Fibroblast of skin of right biceps (primary cell): Measurements from ENCODE around the gene NIPBL.
"Not testable (repeated sequence)": the region's sequence is repeated elsewhere in the genome, so short reads cannot be mapped to it uniquely, and the experiment has no call there.

Source experiments
- DNase-seq: peaks from one replicate; pipeline ENCODE4 v3.0.0-alpha.2; 2013

NIPBL gene

DNA sequence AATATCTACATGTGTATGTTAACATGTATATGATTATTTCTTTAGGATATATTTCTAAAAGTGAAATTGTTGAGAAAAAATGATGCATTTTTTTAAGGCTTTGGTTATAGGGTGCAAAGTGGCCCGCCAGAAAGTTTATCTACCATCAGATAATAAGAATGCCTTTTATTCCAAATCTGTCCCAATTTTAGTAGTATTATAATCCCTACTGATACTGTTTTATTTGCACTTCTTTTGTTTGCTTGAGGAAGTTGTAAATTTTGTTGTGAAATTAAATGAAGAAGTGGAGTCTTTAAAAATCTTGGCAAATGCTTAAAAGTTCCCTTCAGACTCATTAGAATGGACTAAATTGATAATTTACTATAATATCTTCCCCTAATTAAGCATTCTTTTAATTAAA lies 73.0 kb downstream of the NIPBL start:
- DNase-seq = no peak

DNA sequence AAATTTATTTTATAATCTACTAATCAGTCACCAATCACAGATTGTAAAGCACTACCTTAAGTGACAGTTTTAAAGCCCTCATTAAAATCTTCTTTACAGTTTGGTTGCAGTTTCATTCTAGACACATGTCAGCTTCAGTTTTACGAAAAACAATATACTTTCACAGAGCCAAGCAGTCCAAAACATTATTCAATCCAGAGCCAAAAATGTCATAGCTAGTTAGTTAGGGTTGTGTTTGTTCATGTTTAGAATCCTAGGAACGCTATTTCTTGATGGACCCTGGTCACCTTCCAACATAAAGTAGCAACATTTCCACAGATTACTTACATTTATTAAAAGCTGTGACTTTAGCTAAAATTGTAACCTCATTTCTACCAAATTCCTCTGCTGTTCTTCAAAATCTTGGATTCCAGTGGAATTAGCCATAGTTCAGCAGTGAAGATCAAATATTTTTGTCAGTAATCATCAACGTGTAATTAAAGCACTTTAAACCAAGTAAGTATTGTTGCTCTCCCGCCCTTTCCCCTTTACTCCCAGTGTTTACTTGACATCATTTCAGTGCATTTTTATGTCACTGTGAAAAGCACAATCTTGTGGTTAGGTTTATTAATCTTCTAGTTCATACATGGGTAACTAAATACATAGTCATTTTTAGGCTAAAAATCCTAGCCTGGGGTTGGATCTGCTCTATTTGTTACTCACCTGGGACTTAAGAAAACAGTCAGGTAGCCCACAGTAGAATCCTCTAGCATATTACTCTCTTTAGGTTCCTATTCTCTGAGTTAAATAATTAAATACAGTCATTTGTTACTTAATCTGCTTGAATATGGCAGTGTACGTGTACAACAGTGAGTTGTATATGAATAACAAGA lies 74.3 kb downstream of the NIPBL start:
- DNase-seq = peak; percentile 86

DNA sequence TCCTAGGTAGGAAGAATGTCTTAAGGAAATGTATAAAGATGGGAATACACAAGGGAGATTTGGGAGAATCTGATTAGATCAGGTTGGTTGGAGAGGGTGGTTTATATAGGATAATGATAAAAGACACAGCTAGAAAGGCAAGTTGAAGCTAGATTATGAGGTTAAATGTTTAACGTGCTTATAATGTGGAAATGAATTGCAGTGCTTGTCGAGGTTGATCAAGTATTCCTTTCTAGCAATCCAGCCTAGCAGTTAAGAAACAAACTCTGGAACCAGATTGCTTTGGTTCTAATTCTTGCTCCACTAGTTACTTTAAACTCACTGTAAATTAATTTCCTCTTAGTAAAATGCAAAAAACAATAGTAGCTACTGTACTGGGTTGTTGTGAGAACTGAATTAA lies 76.5 kb downstream of the NIPBL start:
- no peak for DNase-seq

DNA sequence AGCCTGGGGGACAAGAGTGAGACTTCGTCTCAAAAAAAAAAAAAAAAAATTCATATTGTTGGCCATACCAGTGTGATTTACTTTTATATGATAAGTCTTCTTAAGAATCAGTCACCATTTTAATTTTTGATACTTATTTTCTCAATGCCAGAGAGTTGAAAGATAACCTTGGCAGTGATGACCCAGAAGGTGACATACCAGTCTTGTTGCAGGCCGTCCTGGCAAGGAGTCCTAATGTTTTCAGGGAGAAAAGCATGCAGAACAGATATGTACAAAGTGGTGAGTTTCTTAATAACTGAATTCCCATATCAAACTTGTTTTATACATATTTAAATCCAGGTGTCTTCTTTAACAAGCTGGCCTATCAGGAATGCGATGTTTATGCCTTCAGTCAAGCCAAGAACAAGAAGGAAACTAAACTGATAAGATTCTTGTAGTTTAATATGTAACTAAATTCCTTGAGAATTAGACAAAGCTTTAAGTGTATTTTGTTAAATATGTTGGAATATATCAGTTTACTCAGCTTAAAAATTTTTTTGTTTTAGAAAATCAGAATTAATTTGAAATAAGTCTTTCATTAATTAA lies 81.5 kb downstream of the NIPBL start:
- no peak for DNase-seq

DNA sequence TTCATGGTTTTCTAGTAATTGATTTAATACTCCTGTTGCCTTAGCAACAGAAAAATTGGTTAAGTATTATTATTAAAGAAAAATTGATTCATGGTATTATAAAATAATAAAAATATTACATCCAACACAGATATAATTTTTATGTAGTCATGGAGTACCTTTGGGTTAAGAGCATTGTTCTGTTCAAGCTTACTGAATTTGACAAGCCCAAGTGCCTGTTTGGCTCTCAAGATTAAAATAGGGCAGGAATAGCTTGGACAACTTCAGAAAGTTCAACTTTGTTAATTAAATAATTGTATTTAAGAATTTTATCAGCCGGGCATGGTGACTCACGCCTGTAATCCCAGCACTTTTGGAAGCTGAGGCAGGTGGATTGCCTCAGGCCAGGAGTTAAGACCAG lies 82.0 kb downstream of the NIPBL start:
- DNase-seq = no peak

DNA sequence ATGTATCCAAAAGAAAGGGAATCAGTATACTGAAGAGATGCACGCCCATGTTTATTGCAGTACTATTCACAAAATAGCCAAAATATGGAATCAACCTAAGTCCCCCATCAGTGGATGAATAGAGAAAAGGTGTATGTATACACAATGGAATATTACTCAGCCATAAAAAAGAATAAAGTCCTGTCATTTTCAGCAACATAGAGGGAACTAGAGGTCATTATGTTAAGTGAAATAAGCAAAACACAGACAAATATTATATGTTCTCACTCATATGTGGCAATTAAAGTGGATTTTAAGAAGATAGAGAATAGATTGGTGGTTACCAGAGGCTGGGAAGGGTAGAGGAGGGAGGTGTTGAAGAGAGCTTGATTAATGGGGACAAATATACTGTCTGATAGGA lies 88.6 kb downstream of the NIPBL start:
- no peak for DNase-seq

DNA sequence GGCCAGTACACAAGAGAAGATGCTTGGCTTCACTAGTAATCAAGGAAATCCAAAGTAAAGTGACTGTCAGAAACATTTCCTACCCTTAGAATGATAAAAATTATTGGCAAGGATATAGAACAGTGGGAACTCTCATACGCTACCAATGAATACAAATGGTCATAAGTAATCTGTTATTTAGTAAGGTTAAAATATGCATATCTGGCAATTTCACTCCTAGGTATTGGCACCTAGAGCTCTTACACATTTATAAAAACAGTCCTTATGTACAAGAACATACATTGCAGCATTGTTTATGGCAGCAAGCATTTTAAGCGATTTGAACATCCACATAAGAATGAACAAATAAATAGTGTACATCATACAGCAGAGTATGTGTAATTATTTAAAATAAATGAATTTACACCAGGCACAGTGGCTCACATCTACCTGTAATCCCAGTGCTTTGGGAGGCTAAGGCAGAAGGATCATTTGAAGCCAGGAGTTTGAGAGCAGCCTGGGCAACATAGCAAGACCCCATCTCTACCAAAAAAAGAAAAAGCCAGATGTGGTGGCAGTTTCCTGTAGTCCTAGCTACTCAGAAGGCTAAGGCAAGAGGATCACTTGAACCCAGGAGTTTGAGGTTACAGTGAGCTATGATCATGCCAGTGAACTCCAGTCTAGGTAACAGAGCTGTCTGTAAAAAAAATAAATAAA lies 93.3 kb downstream of the NIPBL start:
- no peak for DNase-seq

DNA sequence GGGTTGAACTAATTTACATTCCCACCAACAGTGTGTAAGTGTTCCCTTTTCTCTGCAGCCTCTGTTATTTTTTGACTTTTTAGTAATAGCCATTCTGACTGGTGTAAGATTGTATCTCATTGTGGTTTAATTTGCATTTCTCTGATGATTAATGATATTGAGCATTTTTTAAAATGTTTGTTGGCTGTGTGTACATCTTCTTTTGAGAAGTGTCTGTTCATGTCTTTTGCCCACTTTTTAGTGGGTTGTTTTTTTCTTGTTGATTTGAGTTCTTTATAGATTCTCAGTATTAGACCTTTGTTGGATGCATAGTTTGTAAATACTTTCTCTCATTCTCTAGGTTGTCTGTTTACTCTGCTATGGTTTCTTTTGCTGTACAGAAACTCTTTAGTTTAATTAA lies 101.6 kb downstream of the NIPBL start:
- no peak for DNase-seq

DNA sequence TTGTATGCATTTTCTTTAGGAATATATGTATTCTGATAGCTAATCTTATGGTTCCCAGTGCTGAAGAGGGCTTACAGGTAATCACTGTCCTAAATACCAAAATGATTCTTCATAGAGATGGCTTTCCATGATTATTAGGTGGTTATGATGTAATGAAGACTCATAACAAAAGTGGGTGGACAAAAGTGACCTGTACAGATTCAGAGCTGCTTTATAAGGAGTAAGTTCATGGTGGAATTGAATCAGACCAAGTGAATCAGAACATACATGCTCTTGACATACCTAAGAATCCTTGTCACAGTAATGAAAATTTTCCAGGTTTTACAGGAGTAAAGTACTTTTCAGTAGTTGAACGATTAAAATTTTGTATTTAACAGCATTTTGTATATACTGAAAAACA lies 105.6 kb downstream of the NIPBL start:
- DNase-seq = peak; percentile 55

DNA sequence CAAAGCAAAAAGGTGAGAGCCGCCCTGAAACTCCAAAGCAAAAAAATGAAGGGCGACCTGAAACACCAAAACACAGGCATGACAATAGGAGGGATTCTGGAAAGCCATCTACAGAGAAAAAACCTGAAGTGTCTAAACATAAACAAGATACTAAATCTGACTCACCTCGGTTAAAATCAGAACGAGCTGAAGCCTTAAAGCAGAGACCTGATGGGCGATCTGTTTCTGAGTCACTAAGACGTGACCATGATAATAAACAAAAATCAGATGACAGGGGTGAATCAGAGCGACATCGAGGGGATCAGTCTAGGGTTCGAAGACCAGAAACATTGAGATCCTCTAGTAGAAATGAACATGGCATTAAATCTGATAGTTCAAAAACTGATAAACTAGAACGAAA lies 108.8 kb downstream of the NIPBL start:
- DNase-seq = no peak

DNA sequence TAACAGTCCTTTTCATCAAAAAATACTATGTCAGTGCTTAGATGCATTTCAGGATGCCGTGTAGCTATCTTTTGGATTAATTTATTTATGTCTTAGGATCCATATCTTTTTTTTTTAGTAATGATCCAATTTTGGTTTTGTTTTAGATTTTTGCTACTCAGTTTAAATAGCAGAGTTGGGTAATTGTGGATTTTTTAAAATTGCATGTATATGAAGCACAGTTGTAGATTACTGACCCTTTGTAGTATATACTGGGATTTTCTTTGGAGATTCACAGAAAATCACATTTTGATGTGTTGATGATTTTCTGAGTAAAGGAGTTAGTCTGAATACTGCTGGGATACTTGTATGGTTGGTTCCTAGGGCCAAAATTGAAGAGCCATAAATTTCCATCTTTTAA lies 111.8 kb downstream of the NIPBL start:
- DNase-seq = no peak

DNA sequence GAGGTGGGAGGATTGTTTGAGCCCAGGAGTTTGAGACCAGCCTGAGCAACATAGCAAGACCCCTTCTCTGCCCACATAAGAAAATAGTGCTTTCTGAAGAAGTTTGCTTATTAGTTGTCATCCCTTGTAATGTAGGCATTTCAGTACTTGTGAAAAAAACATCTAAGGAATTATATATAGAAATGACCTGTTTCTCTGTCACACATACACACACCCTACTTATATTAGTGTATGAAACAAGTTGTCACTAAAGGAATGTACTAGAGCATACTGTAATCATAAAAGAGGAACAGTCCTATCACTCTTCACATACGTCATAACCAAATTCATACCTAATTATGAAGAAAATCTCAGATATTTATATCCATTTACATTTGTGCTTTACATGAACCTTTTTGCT lies 122.0 kb downstream of the NIPBL start:
- DNase-seq = no peak

DNA sequence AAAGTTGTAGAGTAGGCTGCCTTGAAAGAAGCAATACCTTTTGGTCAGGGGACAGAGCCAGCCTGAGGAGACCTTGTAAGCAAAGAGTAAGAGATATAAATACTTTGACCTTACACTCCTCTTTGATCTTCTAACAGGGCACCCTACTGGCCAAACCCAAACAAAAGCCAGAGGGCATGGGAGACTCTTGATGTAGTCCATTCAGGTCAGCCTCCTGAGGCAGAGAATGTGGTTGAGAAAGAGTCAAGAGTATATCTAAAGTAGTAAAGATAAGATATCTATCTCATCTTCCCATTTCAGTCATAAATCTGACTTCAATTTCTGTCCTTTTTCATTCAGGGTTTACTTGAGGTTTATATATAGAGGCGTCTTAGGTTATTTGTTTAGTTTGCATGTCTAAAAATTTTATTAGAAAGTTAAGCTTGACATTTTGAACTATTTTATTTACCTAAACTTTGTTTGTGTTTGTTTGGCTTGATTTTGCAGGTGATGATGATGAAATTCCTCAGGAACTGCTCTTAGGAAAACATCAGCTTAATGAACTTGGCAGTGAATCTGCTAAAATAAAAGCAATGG lies 125.7 kb downstream of the NIPBL start:
- DNase-seq = no peak

DNA sequence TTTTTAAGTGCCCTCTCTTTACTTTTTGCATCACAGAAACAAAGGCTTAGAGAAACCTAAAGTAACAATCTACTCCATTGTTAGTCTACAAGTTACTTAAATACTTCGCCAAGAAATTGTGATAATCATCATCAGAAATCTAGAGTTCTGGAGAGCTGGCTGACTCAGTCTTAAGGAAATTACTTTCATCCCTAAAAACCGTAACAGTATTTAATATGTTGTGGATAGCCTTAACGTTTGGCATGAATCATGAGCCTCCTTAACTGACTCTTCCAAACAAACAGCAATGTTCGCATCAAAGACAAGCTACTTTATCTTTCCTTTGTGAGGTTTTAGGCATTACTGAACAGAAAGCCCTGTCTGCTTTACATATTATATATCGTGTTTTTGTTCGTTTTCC lies 128.7 kb downstream of the NIPBL start:
- DNase-seq = peak; percentile 53

DNA sequence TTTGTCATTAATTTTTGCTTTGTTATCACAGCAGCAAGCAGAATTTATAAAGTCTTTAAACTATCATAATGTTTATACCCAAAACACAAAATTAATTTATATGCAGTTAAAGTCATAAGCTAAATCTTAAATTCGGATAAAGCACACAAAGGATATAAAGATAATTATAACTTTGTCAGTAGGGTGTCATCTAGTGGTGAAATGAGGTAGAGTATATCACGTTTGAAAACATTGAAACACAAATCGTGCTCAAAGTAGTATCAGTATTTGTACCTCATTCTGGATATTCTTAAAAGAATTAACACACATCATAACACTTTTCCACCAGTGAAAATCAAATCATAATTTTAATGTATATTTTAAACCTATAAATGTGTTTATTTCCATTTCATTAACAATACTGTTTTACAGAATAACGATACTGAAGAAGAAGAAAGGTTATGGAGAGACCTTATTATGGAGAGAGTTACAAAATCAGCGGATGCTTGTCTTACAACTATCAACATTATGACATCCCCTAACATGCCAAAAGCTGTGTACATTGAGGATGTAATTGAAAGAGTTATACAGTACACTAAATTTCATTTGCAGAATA lies 129.5 kb downstream of the NIPBL start:
- peak; percentile 28 for DNase-seq

DNA sequence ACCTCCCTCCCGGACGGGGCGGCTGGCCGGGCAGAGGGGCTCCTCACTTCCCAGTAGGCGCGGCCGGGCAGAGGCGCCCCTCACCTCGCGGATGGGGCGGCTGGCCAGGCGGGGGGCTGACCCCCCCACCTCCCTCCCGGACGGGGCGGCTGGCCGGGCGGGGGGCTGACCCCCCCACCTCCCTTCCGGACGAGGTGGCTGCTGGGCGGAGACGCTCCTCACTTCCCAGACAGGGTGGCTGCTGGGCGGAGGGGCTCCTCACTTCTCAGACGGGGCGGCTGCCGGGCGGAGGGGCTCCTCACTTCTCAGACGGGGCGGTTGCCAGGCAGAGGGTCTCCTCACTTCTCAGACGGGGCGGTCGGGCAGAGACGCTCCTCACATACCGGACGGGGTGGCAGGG lies 136.6 kb downstream of the NIPBL start:
- DNase-seq = not testable (repeated sequence)

DNA sequence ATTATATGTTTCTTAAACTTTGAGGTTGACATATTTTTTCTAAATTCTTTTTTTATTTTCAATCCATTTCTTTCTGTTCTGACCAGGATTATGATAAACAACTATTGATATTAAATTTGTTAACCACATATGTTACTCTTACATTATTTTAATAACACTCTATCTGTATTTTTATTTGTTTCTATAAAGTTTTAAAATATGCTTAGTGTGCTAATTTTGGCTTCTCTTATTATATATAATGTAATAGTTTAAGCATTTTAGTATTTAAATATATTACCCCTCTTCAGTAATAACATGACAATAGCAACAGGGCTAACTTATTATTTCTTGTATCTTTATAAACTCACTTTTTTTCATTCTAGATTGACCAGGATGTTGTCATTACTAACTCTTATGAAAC lies 137.8 kb downstream of the NIPBL start:
- no peak for DNase-seq

DNA sequence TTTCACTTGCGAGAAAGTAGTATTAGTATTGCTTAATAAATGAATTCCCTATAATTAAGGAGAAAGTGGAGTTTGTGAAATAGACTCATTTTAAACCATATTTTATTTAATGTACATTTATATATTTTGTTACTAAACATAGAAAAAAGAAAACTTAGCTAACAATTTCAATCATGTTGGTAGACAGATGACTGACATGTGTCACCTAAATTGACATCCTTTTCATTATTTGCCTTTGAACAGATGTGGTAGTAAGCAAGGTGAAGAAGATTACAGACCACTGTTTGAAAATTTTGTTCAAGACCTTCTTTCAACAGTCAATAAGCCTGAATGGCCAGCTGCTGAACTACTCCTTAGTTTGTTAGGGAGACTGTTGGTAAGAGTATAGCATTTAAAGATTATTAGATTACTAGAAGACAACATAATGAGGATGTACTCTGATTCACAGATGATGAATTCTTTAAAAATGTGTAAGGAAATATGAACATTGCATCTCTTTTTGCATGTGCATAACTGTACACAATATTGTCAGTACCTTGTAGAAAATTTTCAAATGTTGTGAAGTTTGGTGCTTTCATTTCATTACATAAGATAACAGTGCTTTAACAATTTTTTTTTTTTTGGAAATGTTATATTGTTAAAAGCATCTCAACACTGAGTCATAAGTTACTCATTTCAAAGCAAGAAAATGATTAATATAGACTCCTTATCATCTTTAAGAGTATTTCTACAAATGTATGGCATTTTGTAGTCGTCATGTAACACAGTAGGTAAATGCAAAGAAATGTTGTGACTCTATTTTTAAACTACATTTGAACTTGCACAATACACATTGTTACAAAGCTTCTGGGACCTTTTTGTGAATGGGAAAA lies 139.5 kb downstream of the NIPBL start:
- DNase-seq = peak; percentile 42

DNA sequence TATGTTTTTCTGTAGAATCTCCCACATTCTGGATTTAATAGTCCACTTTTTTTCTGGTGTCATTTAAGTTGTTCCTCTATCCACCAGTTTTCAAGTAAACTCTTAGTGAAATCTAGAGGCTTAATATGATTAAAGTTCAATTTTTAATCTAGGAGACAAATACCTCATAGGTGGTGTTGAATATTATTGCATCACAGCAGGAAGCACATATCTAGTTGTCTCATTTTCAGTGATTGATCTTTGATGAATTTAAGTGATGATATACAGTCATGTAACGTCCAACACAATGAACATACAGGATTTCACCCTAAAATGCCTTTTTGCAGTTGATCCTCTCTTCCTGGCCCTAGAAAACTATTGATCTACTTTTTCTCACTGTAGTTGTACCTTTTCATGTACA lies 152.3 kb downstream of the NIPBL start:
- DNase-seq = no peak

DNA sequence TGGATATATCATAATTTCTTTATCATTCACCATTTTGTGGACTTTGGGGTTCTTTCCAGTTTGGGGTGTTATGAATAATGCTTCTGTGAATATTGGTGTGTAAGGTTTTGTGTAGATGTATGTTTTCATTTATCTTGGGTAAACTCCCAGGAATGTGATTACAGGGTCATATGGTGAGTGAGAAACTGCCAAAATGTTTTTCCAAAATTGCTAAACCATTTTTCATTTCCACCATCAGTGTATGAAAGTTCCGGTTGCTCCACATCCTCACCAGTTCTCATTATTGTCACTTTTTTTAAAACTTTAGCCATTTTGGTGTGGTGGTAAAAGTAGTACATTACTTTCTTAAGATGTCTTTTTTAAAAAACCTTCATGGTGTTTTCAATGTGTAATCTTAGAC lies 152.9 kb downstream of the NIPBL start:
- no peak for DNase-seq

DNA sequence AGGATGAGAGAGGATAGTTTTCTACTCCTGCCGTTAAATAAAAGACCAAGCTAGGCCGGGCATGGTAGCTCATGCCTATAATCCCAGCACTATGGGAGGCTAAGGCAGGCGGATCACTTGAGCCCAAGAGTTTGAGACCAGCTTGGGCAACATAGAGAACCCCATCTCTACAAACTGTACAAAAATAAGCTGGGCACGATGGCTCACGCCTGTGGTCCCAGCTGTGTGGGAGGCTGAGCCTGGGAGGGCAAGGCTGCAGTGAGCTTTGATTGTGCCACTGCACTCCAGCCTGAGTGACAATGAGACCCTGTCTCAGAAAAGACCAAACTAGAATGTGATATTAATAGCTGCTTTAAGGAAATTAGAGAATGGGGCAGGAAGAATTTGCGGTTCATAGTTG lies 158.4 kb downstream of the NIPBL start:
- no peak for DNase-seq

DNA sequence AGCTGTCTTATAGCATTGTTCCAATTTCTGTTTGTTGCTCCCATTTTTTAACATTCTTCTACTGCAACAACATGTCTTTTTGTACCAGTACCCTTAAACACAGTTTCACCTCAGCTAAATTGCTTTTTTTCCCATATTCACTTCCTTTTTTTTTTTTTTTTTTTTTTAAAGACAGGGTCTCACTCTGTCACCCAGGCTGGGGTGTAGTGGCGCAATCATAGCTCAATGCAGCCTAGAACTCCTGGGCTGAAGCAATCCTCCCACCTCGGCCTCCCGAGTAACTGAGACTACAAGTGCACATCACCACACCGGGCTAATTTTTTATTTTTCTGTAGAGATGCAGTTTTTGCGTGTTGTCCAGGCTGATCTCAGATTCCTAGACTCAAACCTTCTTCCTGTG lies 161.3 kb downstream of the NIPBL start:
- DNase-seq = no peak
